Adrenal gland (tissue), 5 donors: ENCODE data around the gene SMAGP.

Source experiments
- POLR2A ChIP-seq, 2 donors: fragments of 450-650 bp; IDR thresholded peaks; one replicate each; pipeline ENCODE4 v1.6.1; 2017; ENCODE audit warnings: antibody characterized with exemption in 2 of 2, mild to moderate bottlenecking in 2 of 2, moderate library complexity in 1 of 2
- TF ChIP-seq, protein P1 (sequence below), 6 experiments: fragments of 450-650 bp in 4 of 6; fragments of 200-600 bp in 2 of 6; sonication (generic) in 1 of 6; IDR thresholded peaks; 1 replicate in 5 of 6; 2 replicates in 1 of 6; pipeline versions ENCODE4 v1.5.1 to v1.8.0; 2016 to 2021; ENCODE audit warnings: antibody characterized with exemption in 6 of 6, mild to moderate bottlenecking in 2 of 6, moderate library complexity in 1 of 6
- donor health status: DM: no; HTN: no; CAD: no.

- TF ChIP-seq, protein P1, sequence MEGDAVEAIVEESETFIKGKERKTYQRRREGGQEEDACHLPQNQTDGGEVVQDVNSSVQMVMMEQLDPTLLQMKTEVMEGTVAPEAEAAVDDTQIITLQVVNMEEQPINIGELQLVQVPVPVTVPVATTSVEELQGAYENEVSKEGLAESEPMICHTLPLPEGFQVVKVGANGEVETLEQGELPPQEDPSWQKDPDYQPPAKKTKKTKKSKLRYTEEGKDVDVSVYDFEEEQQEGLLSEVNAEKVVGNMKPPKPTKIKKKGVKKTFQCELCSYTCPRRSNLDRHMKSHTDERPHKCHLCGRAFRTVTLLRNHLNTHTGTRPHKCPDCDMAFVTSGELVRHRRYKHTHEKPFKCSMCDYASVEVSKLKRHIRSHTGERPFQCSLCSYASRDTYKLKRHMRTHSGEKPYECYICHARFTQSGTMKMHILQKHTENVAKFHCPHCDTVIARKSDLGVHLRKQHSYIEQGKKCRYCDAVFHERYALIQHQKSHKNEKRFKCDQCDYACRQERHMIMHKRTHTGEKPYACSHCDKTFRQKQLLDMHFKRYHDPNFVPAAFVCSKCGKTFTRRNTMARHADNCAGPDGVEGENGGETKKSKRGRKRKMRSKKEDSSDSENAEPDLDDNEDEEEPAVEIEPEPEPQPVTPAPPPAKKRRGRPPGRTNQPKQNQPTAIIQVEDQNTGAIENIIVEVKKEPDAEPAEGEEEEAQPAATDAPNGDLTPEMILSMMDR (IDR thresholded peaks at IDR 0.05), result no peak
- no peak for TF ChIP-seq POLR2A (IDR thresholded peaks at IDR 0.05)
These were observed 64.9 kb downstream of the SMAGP start for GRCh38 chr12:51205350-51205749.
